Liver (tissue), 9 donors: Measurements from ENCODE around the gene GPD1. TPM values are rescaled to one million over a fixed set of nuclear protein-coding genes. Genes with fewer than 3 reads are reported as not detected.

Experiments used
- DNase-seq: peaks from one replicate; pipeline ENCODE4 v3.0.0-alpha.2; 2017; ENCODE audit warnings: low spot score
- H3K27ac ChIP-seq, 2 donors: one replicate each; pipeline ENCODE4 v1.7.0; 2013; ENCODE audit warnings: inconsistent platforms in 2 of 2, low read length in 2 of 2, control low read depth in 1 of 2, low read depth in 1 of 2, mild to moderate bottlenecking in 1 of 2
- H3K27me3 ChIP-seq, 4 donors: one replicate each; pipeline versions ENCODE4 v1.6.1 to v1.7.0; 2013; ENCODE audit warnings: low read length in 3 of 4, inconsistent platforms in 1 of 4, mild to moderate bottlenecking in 1 of 4, moderate library complexity in 1 of 4; ENCODE audit not compliant: control insufficient read depth in 4 of 4, insufficient read depth in 4 of 4
- H3K36me3 ChIP-seq, 4 donors: one replicate each; pipeline versions ENCODE4 v1.6.1 to v1.7.0; 2013; ENCODE audit warnings: low read length in 3 of 4, mild to moderate bottlenecking in 3 of 4, low read depth in 1 of 4, moderate library complexity in 1 of 4; ENCODE audit not compliant: control insufficient read depth in 4 of 4, insufficient read depth in 3 of 4
- H3K4me1 ChIP-seq, 4 donors: one replicate each; pipeline versions ENCODE4 v1.6.1 to v1.7.0; 2013; ENCODE audit warnings: low read length in 3 of 4, mild to moderate bottlenecking in 3 of 4, moderate library complexity in 1 of 4; ENCODE audit not compliant: control insufficient read depth in 4 of 4, insufficient read depth in 4 of 4
- H3K4me3 ChIP-seq, 3 donors: one replicate each; pipeline versions ENCODE4 v1.6.1 to v1.7.0; 2013; ENCODE audit warnings: low read length in 3 of 3, control low read depth in 1 of 3, low read depth in 1 of 3, mild to moderate bottlenecking in 1 of 3
- H3K9ac ChIP-seq, 2 donors: one replicate each; pipeline ENCODE4 v1.7.0; 2013; ENCODE audit warnings: low read length in 2 of 2, mild to moderate bottlenecking in 2 of 2, moderate library complexity in 2 of 2, control low read depth in 1 of 2, low read depth in 1 of 2
- H3K9me3 ChIP-seq, 4 donors: one replicate each; pipeline versions ENCODE4 v1.6.1 to v1.7.0; 2013; ENCODE audit warnings: low read length in 3 of 4; ENCODE audit not compliant: control insufficient read depth in 4 of 4
- ATF3 ChIP-seq: IDR thresholded peaks from 2 replicates; pipeline ENCODE4 v1.6.1; 2016; ENCODE audit warnings: antibody characterized with exemption
- CTCF ChIP-seq: fragments of 150-350 bp; IDR thresholded peaks from 2 replicates; pipeline ENCODE4 v1.5.1; 2017; ENCODE audit warnings: improper control_type of control experiment, low read depth, low read length; ENCODE audit not compliant: missing input control
- EGR1 ChIP-seq, 2 donors: IDR thresholded peaks; 2 replicates each; pipeline ENCODE4 v1.6.1; 2016 to 2018; ENCODE audit warnings: antibody characterized with exemption in 2 of 2, low read depth in 2 of 2
- FOXA1 ChIP-seq: IDR thresholded peaks from 2 replicates; pipeline ENCODE4 v1.6.1; 2016; ENCODE audit warnings: antibody characterized with exemption
- JUND ChIP-seq, 2 donors: IDR thresholded peaks; 2 replicates each; pipeline ENCODE4 v1.6.1; 2016; ENCODE audit warnings: antibody characterized with exemption in 2 of 2
- MAX ChIP-seq: IDR thresholded peaks from 2 replicates; pipeline ENCODE4 v1.6.1; 2016; ENCODE audit warnings: antibody characterized with exemption
- RAD21 ChIP-seq, 2 donors: IDR thresholded peaks; 2 replicates each; pipeline ENCODE4 v1.6.1; 2016; ENCODE audit warnings: antibody characterized with exemption in 2 of 2, mild to moderate bottlenecking in 2 of 2
- REST ChIP-seq: IDR thresholded peaks from 2 replicates; pipeline ENCODE4 v1.6.1; 2016; ENCODE audit warnings: antibody characterized with exemption, mild to moderate bottlenecking
- RXRA ChIP-seq, 2 donors: IDR thresholded peaks; 2 replicates each; pipeline ENCODE4 v1.6.1; 2017 to 2018; ENCODE audit warnings: antibody characterized with exemption in 2 of 2, mild to moderate bottlenecking in 1 of 2
- SP1 ChIP-seq: IDR thresholded peaks from 2 replicates; pipeline ENCODE4 v1.6.1; 2018; ENCODE audit warnings: antibody characterized with exemption, mild to moderate bottlenecking
- TAF1 ChIP-seq: conservative IDR thresholded peaks from 2 replicates; pipeline ENCODE4 v1.6.1; 2016; ENCODE audit warnings: antibody characterized with exemption, mild to moderate bottlenecking
- YY1 ChIP-seq: IDR thresholded peaks from 2 replicates; pipeline ENCODE4 v1.6.1; 2016; ENCODE audit warnings: antibody characterized with exemption, mild to moderate bottlenecking
- ZBTB33 ChIP-seq: IDR thresholded peaks from 2 replicates; pipeline ENCODE4 v1.6.1; 2016; ENCODE audit warnings: antibody characterized with exemption
- WGBS: extraction: QIAGEN DNeasy Blood & Tissue Kit; methylation state at CpG from one replicate; pipeline ENCODE4 v1.1.7; 2013; 5-methylcytosine and 5-hydroxymethylcytosine counted together
- polyA plus RNA-seq, 2 donors: library from polyadenylated mRNA; stranded (reverse) in 1 of 2; unstranded in 1 of 2; fragments of 200-250 nt in 1 of 2; fragments of >200 nt in 1 of 2; fragmentation: Nextera tagmentation in 1 of 2; extraction: Ambion mirVana in 1 of 2; gene quantifications; one replicate each; pipeline versions ENCODE4 v1.2.1 to v1.2.3, GENCODE V29; 2013 to 2015
- total RNA-seq, 2 donors: library from RNA; depleted of rRNA; stranded (reverse); fragments of >200 nt; gene quantifications; one replicate each; pipeline ENCODE4 v1.2.3, GENCODE V29; 2014
- donor health status: healthy.
- donor health status: healthy.
- donor health status: healthy.
- donor health status: healthy.
- donor health status: healthy.

The GPD1 gene
- total and polyA plus RNA-seq, 4 donors = 12.0 to 323 (median 85.6) TPM

GRCh38 chr12:50086148-50086547 lies 17.7 kb upstream of the GPD1 start:
- Histone ChIP-seq H3K36me3 (peaks cover 7 to 35% (median 24%) of the 10 kb centered on the region in 4 donors), H3K9ac (no peak overlapping the region)
- DNase-seq = no peak

More at GRCh38 chr12:50086148-50086547, 17.7 kb upstream of the GPD1 start:
- TF ChIP-seq YY1 = no peak
- TF ChIP-seq MAX = no peak
- TF ChIP-seq ZBTB33 = no peak
- no peak for TF ChIP-seq JUND (IDR thresholded peaks at IDR 0.05)
- no peak for TF ChIP-seq RXRA (IDR thresholded peaks at IDR 0.05)
- TF ChIP-seq RAD21 (IDR thresholded peaks at IDR 0.05) = no peak
- no peak for TF ChIP-seq ATF3
- TF ChIP-seq FOXA1 = no peak
- no peak for TF ChIP-seq TAF1
- no peak for TF ChIP-seq REST
- no peak for TF ChIP-seq EGR1 (IDR thresholded peaks at IDR 0.05; ENCODE audit: low read depth in 2 of 2)
- no peak for TF ChIP-seq SP1
- no peak for TF ChIP-seq CTCF
- Histone ChIP-seq H3K4me3 (no peak overlapping the region), H3K9me3 (no peaks in the 10 kb centered on the region), H3K27me3 (no peaks in the 10 kb centered on the region), H3K4me1 (peaks cover 0 to 24% (median 9%) of the 10 kb centered on the region in 4 donors), H3K27ac (peak overlapping the region; percentile 82 to 88)
- WGBS = 58% methylated on average over 5 of the region's 5 CpGs
